Smooth muscle cell (in vitro differentiated cells): ENCODE data around the gene CMKLR1. TPM values are rescaled to one million over a fixed set of nuclear protein-coding genes. Genes with fewer than 3 reads are reported as not detected.

Source experiments
- DNase-seq: peaks from one replicate; lab custom pipeline; 2025; ENCODE audit not compliant: unreplicated experiment; lab: John Stamatoyannopoulos, UW
- H2AFZ ChIP-seq: fragments of 200-600 bp; sonication (generic); 2 replicates; pipeline ENCODE4 v1.6.0; 2016; ENCODE audit warnings: antibody characterized with exemption, low read depth, mild to moderate bottlenecking
- H3F3A ChIP-seq: fragments of 200-600 bp; sonication (generic); 2 replicates; pipeline ENCODE4 v1.6.0; 2017; ENCODE audit warnings: antibody characterized with exemption, low read depth
- H3K27ac ChIP-seq: fragments of 200-600 bp; sonication (generic); 2 replicates; pipeline ENCODE4 v1.5.1; 2016; ENCODE audit warnings: low read depth, mild to moderate bottlenecking
- H3K27me3 ChIP-seq: fragments of 200-600 bp; sonication (generic); 2 replicates; pipeline ENCODE4 v1.6.1; 2016; ENCODE audit warnings: low read depth, mild to moderate bottlenecking
- H3K36me3 ChIP-seq: fragments of 200-600 bp; sonication (generic); 2 replicates; pipeline ENCODE4 v1.5.1; 2016; ENCODE audit warnings: low read depth
- H3K4me1 ChIP-seq: fragments of 200-600 bp; sonication (generic); 2 replicates; pipeline ENCODE4 v1.5.1; 2016; ENCODE audit warnings: low read depth
- H3K4me2 ChIP-seq: fragments of 200-600 bp; sonication (generic); 2 replicates; pipeline ENCODE4 v1.6.0; 2016; ENCODE audit warnings: mild to moderate bottlenecking
- H3K4me3 ChIP-seq: fragments of 200-600 bp; sonication (generic); 2 replicates; pipeline ENCODE4 v1.5.1; 2016; ENCODE audit warnings: mild to moderate bottlenecking
- H3K79me2 ChIP-seq: fragments of 200-600 bp; sonication (generic); 2 replicates; pipeline ENCODE4 v1.6.0; 2016; ENCODE audit warnings: low read depth, mild to moderate bottlenecking
- H3K9ac ChIP-seq: fragments of 200-600 bp; sonication (generic); 2 replicates; pipeline ENCODE4 v1.6.0; 2016; ENCODE audit warnings: low read depth
- H3K9me3 ChIP-seq: fragments of 200-600 bp; sonication (generic); replicated peaks from 2 replicates; pipeline ENCODE4 v1.5.1; 2016; ENCODE audit warnings: low read depth
- H4K20me1 ChIP-seq: fragments of 200-600 bp; sonication (generic); 2 replicates; pipeline ENCODE4 v1.6.0; 2016; ENCODE audit warnings: low read depth
- WGBS: methylation state at CpG from one replicate; pipeline ENCODE4 v1.1.7; 2016; ENCODE audit warnings: low lambda C conversion rate; 5-methylcytosine and 5-hydroxymethylcytosine counted together
- polyA plus RNA-seq: library from polyadenylated mRNA; unstranded; fragments of >200 nt; fragmentation: Nextera tagmentation; extraction: Ambion mirVana; gene quantifications from 2 replicates; pipeline ENCODE4 v1.2.1, GENCODE V29; 2016
- total RNA-seq: library from RNA; depleted of rRNA; stranded (reverse); fragments of >200 nt; gene quantifications from 2 replicates; pipeline ENCODE4 v1.2.3, GENCODE V29; 2014
- TF ChIP-seq, protein P1 (sequence below): fragments of 200-600 bp; sonication (generic); IDR thresholded peaks from 2 replicates; pipeline ENCODE4 v1.5.1; 2017; ENCODE audit warnings: borderline replicate concordance, mild to moderate bottlenecking, antibody characterized with exemption; ENCODE audit not compliant: insufficient read depth, poor library complexity, severe bottlenecking

CMKLR1 gene
- total and polyA plus RNA-seq, 2 experiments from 2014 or later = 179 to 294 TPM

GRCh38 chr12:108313241-108313605 lies 25.9 kb downstream of the CMKLR1 start:
- H3K4me1 ChIP-seq = peaks cover 7% of the 10 kb centered on the region
- H3F3A ChIP-seq = peaks cover 37% of the 10 kb centered on the region
- peak overlapping the region; percentile 26 for H3K4me2 ChIP-seq
- peak overlapping the region; percentile 99 for H3K27ac ChIP-seq
- H3K4me3 ChIP-seq = no peak overlapping the region
- DNase-seq = no peak
- H4K20me1 ChIP-seq = no peaks in the 10 kb centered on the region
- no peaks in the 10 kb centered on the region for H3K27me3 ChIP-seq
- WGBS = 25% methylated on average over 3 of the region's 3 CpGs
- H3K9ac ChIP-seq = no peak overlapping the region
- H2AFZ ChIP-seq = no peak overlapping the region
- H3K9me3 ChIP-seq = no peaks in the 10 kb centered on the region
- H3K36me3 ChIP-seq = no peaks in the 10 kb centered on the region
- TF ChIP-seq, protein P1, sequence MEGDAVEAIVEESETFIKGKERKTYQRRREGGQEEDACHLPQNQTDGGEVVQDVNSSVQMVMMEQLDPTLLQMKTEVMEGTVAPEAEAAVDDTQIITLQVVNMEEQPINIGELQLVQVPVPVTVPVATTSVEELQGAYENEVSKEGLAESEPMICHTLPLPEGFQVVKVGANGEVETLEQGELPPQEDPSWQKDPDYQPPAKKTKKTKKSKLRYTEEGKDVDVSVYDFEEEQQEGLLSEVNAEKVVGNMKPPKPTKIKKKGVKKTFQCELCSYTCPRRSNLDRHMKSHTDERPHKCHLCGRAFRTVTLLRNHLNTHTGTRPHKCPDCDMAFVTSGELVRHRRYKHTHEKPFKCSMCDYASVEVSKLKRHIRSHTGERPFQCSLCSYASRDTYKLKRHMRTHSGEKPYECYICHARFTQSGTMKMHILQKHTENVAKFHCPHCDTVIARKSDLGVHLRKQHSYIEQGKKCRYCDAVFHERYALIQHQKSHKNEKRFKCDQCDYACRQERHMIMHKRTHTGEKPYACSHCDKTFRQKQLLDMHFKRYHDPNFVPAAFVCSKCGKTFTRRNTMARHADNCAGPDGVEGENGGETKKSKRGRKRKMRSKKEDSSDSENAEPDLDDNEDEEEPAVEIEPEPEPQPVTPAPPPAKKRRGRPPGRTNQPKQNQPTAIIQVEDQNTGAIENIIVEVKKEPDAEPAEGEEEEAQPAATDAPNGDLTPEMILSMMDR = no peak
- peaks cover 51% of the 10 kb centered on the region for H3K79me2 ChIP-seq

DNA sequence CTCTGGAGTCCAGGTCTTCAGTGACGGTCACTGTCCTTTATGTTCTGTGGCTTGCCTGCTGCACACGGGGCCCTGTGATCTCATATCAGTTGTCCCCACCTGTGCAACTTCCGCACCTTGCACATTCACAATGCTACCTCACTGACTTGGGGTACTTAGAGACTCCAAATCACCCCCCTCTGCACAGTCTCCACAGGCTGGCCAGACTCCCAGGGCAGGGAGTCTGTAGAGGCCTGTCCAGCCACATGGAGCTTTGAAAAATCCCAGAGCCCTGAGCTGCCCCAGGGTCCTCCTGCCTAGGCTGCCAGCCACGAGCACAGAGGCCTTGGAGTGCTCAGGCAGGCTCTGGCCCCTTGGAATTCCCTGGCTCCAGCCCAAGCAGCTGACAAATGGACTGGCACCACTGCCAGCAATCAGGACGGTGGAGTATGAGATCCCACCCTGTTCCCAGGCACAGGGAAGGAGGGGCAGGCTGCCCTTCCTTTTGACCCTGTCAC lies 26.4 kb downstream of the CMKLR1 start:
- H3F3A ChIP-seq = peaks cover 38% of the 10 kb centered on the region
- DNase-seq = peak; percentile 29
- no peaks in the 10 kb centered on the region for H3K9me3 ChIP-seq
- H3K4me3 ChIP-seq = no peak overlapping the region
- TF ChIP-seq, protein P1 = no peak
- no peak overlapping the region for H2AFZ ChIP-seq
- peaks cover 47% of the 10 kb centered on the region for H3K79me2 ChIP-seq
- peaks cover 7% of the 10 kb centered on the region for H3K4me1 ChIP-seq
- no peaks in the 10 kb centered on the region for H4K20me1 ChIP-seq
- no peaks in the 10 kb centered on the region for H3K27me3 ChIP-seq
- H3K36me3 ChIP-seq = no peaks in the 10 kb centered on the region
- peak overlapping the region; percentile 15 for H3K9ac ChIP-seq
- peak overlapping the region; percentile 26 for H3K4me2 ChIP-seq
- peak overlapping the region; percentile 99 for H3K27ac ChIP-seq
- WGBS = 64% methylated on average over 5 of the region's 5 CpGs

DNA sequence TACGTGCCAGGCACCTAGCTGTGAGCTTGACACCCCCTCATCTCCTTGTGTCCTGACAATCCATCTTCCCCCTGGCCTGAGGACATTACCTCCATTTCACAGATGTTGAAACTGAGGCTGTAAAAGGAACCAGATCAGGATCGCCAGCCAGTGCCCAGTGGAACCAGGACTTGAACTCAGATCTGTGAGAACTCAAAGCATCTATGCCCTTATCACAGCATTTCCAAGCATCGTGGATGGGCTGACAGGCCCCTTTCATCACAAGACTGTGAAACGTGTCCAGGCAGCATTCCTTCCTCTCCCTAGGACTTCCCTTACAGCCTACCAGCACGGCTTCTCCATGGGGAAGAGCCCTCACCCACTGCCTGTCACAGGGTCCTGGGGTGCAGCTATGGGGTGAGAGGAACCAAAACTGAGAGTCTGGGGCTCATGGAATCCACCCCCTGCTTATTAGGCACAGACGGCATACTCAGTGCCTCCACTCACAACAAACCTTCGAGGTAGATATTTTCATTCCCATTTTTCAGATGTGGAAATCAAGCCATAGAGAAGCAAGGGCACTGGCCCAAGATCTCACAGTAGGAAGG lies 26.9 kb downstream of the CMKLR1 start:
- TF ChIP-seq, protein P1 = no peak
- H3K4me3 ChIP-seq = no peak overlapping the region
- H4K20me1 ChIP-seq = no peaks in the 10 kb centered on the region
- H3K79me2 ChIP-seq = peaks cover 41% of the 10 kb centered on the region
- H3K27ac ChIP-seq = peak overlapping the region; percentile 99
- DNase-seq = no peak
- WGBS = 55% methylated on average over 7 of the region's 7 CpGs
- H3K4me2 ChIP-seq = peak overlapping the region; percentile 26
- no peaks in the 10 kb centered on the region for H3K36me3 ChIP-seq
- H3K27me3 ChIP-seq = no peaks in the 10 kb centered on the region
- peaks cover 34% of the 10 kb centered on the region for H3F3A ChIP-seq
- H3K9me3 ChIP-seq = no peaks in the 10 kb centered on the region
- H3K9ac ChIP-seq = peak overlapping the region; percentile 15
- peaks cover 7% of the 10 kb centered on the region for H3K4me1 ChIP-seq
- H2AFZ ChIP-seq = no peak overlapping the region

GRCh38 chr12:108311605-108312004 lies 27.5 kb downstream of the CMKLR1 start:
- H3K4me1 ChIP-seq = peaks cover 7% of the 10 kb centered on the region
- 95% methylated on average over 4 of the region's 4 CpGs for WGBS
- no peak overlapping the region for H3K9ac ChIP-seq

More at GRCh38 chr12:108311605-108312004, 27.5 kb downstream of the CMKLR1 start:
- Histone ChIP-seq H3K36me3 (no peaks in the 10 kb centered on the region), H3K27ac (peak overlapping the region; percentile 99), H3K4me2 (no peak overlapping the region), H3K9me3 (no peaks in the 10 kb centered on the region), H3K27me3 (no peaks in the 10 kb centered on the region), H3K79me2 (peaks cover 36% of the 10 kb centered on the region), H3K4me3 (no peak overlapping the region), H2AFZ (no peak overlapping the region), H4K20me1 (no peaks in the 10 kb centered on the region), H3F3A (peaks cover 30% of the 10 kb centered on the region)
- TF ChIP-seq, protein P1 = no peak
- DNase-seq = no peak
